ENCODE data around the gene NCEH1. TPM values are rescaled to one million over a fixed set of nuclear protein-coding genes. Genes with fewer than 3 reads are reported as not detected.

NCEH1 gene
- total and polyA plus RNA-seq, 4 donors = 6.3 to 52.1 (median 10.6) TPM

GRCh38 chr3:172586436-172586835 is 124.4 kb downstream of the NCEH1 start:
- Histone ChIP-seq H3K27me3 (ENCODE audit: control insufficient read depth in 3 of 3, insufficient read depth in 3 of 3, low read length in 2 of 3) (no peaks in the 10 kb centered on the region), H3K4me1 (ENCODE audit: control insufficient read depth in 5 of 5, insufficient read depth in 5 of 5, low read length in 5 of 5) (peaks cover 0 to 5% (median 0%) of the 10 kb centered on the region in 5 donors), H3K9me3 (ENCODE audit: control insufficient read depth in 4 of 4, insufficient read depth in 3 of 4, low read length in 3 of 4) (peaks cover 0 to 3% (median 0%) of the 10 kb centered on the region in 4 donors), H3K36me3 (ENCODE audit: control insufficient read depth in 4 of 4, insufficient read depth in 4 of 4, low read length in 4 of 4) (no peaks in the 10 kb centered on the region), H3K9ac (ENCODE audit: insufficient read depth in 1 of 2, low read length in 2 of 2) (no peak overlapping the region), H3K27ac (ENCODE audit: low read depth in 1 of 2, low read length in 1 of 2) (peak overlapping the region in 1 of 2 donors; percentile 33), H3K4me3 (no peak overlapping the region)
- no peak for TF ChIP-seq CTCF (IDR thresholded peaks at IDR 0.05; ENCODE audit: control extremely low read depth, extremely low read depth)
- ATAC-seq (ENCODE audit: insufficient read depth, low FRiP score) = no peak
- peak in 1 of 3 donors; percentile 17 for DNase-seq

GRCh38 chr3:172585954-172586353 is 124.9 kb downstream of the NCEH1 start:
- peaks cover 0 to 6% (median 0%) of the 10 kb centered on the region in 5 donors for H3K4me1 ChIP-seq (ENCODE audit: control insufficient read depth in 5 of 5, insufficient read depth in 5 of 5, low read length in 5 of 5)
- no peak overlapping the region for H3K9ac ChIP-seq (ENCODE audit: insufficient read depth in 1 of 2, low read length in 2 of 2)
- H3K9me3 ChIP-seq (ENCODE audit: control insufficient read depth in 4 of 4, insufficient read depth in 3 of 4, low read length in 3 of 4) = peaks cover 0 to 3% (median 0%) of the 10 kb centered on the region in 4 donors
- H3K36me3 ChIP-seq (ENCODE audit: control insufficient read depth in 4 of 4, insufficient read depth in 4 of 4, low read length in 4 of 4) = no peaks in the 10 kb centered on the region
- H3K27ac ChIP-seq (ENCODE audit: low read depth in 1 of 2, low read length in 1 of 2) = no peak overlapping the region
- no peak overlapping the region for H3K4me3 ChIP-seq
- no peak for DNase-seq
- no peak for TF ChIP-seq CTCF (IDR thresholded peaks at IDR 0.05; ENCODE audit: control extremely low read depth, extremely low read depth)
- ATAC-seq (ENCODE audit: insufficient read depth, low FRiP score) = no peak
- H3K27me3 ChIP-seq (ENCODE audit: control insufficient read depth in 3 of 3, insufficient read depth in 3 of 3, low read length in 2 of 3) = no peaks in the 10 kb centered on the region
- 78 to 86% methylated on average over 4 of the region's 4 CpGs for WGBS, 2 donors

- no peak for TF ChIP-seq CTCF (IDR thresholded peaks at IDR 0.05; ENCODE audit: control extremely low read depth, extremely low read depth)
- Histone ChIP-seq H3K36me3 (ENCODE audit: control insufficient read depth in 4 of 4, insufficient read depth in 4 of 4, low read length in 4 of 4) (no peaks in the 10 kb centered on the region), H3K27ac (ENCODE audit: low read depth in 1 of 2, low read length in 1 of 2) (no peak overlapping the region), H3K4me1 (ENCODE audit: control insufficient read depth in 5 of 5, insufficient read depth in 5 of 5, low read length in 5 of 5) (peaks cover 0 to 8% (median 0%) of the 10 kb centered on the region in 5 donors), H3K4me3 (no peak overlapping the region), H3K9ac (ENCODE audit: insufficient read depth in 1 of 2, low read length in 2 of 2) (no peak overlapping the region), H3K27me3 (ENCODE audit: control insufficient read depth in 3 of 3, insufficient read depth in 3 of 3, low read length in 2 of 3) (no peaks in the 10 kb centered on the region), H3K9me3 (ENCODE audit: control insufficient read depth in 4 of 4, insufficient read depth in 3 of 4, low read length in 3 of 4) (no peaks in the 10 kb centered on the region)
- ATAC-seq (ENCODE audit: insufficient read depth, low FRiP score) = no peak
- DNase-seq = no peak
- 71 to 74% methylated on average over 1 of the region's 1 CpG for WGBS, 2 donors
Measured at GRCh38 chr3:172582712-172583111, 128.2 kb downstream of the NCEH1 start.

GRCh38 chr3:172581757-172582166 is 129.1 kb downstream of the NCEH1 start:
- peaks cover 0 to 8% (median 0%) of the 10 kb centered on the region in 5 donors for H3K4me1 ChIP-seq (ENCODE audit: control insufficient read depth in 5 of 5, insufficient read depth in 5 of 5, low read length in 5 of 5)
- DNase-seq (no peak), ATAC-seq (ENCODE audit: insufficient read depth, low FRiP score) (no peak)
- no peak overlapping the region for H3K9ac ChIP-seq (ENCODE audit: insufficient read depth in 1 of 2, low read length in 2 of 2)
- H3K27me3 ChIP-seq (ENCODE audit: control insufficient read depth in 3 of 3, insufficient read depth in 3 of 3, low read length in 2 of 3) = no peaks in the 10 kb centered on the region
- H3K4me3 ChIP-seq = no peak overlapping the region
- no peak for TF ChIP-seq CTCF (IDR thresholded peaks at IDR 0.05; ENCODE audit: control extremely low read depth, extremely low read depth)
- no peaks in the 10 kb centered on the region for H3K9me3 ChIP-seq (ENCODE audit: control insufficient read depth in 4 of 4, insufficient read depth in 3 of 4, low read length in 3 of 4)
- H3K36me3 ChIP-seq (ENCODE audit: control insufficient read depth in 4 of 4, insufficient read depth in 4 of 4, low read length in 4 of 4) = no peaks in the 10 kb centered on the region
- no peak overlapping the region for H3K27ac ChIP-seq (ENCODE audit: low read depth in 1 of 2, low read length in 1 of 2)

Data from lung (tissue), 12 donors.